RPMI8226 (cell line): ENCODE measurements around the gene CLDN9.
A peak's percentile ranks its signal among the peaks of the same experiment; 100 is the strongest.

Experiments
- DNase-seq: peaks from one replicate; pipeline ENCODE4 v3.0.0-alpha.2; 2015

Gene CLDN9

DNA sequence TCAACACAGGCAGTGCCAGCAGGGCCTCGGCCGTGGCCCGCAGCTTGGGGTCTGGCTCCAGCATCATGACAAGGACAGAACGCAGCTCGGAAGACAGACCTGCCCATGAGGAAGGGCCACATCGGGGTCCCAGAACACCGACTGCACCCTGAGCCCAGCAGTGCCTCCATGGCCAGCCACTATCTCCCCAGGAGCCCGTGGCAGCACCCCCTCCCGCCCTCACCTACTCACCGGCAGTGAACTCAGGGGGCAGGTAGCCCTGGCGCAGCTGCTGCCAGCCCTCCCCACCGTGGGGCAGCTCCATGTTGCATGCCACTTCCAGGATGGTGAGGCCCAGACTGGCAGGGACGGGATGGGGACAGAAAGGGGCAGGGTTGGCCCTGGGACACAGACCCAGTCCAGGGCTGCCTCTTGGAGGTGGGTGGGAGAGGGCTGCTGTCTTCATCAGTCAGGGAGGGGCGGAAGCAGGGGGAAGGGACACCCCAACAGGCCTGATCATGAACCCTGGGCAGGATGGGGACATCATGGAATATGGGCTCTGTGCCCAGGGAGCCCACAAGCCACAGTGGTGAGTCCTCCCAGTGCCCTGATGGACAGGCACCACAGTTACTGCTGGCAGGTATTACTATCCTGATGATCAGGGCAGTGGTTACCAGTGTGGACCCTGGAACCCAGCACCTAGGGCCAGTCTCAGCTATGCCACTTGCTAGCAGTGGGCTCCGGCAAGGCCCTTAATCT is 38.2 kb upstream of the CLDN9 start:
- no peak for DNase-seq

DNA sequence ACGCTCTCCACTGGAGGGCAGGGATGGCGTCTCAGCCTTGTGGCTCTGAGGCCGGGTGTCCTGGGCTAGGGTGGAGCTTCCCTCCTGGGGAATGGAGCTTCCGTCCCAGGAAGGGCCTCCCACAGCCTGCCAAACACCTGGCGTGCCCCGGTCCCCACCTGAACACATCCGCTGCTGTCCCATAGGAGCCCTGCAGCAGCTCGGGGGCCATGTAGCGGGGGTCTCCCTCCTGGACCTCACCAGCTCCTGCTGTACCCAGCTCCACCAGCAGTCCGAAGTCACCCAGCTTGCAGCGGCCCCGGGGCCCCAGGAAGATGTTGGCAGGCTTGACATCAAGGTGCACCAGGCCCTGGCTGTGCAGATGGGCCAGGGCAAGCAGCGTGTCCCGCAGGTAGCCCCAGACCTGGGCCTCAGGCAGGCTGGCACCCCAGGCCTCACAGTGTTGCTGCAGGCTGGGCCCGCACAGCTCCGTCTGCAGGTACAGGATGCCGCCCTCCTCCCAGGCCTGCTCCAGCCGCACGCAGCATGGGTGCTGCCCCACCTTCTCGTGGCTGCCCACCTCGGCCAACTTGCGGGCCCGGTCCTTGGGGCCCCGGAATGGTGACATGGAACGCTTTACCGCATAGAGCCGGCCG is 37.4 kb upstream of the CLDN9 start:
- no peak for DNase-seq

DNA sequence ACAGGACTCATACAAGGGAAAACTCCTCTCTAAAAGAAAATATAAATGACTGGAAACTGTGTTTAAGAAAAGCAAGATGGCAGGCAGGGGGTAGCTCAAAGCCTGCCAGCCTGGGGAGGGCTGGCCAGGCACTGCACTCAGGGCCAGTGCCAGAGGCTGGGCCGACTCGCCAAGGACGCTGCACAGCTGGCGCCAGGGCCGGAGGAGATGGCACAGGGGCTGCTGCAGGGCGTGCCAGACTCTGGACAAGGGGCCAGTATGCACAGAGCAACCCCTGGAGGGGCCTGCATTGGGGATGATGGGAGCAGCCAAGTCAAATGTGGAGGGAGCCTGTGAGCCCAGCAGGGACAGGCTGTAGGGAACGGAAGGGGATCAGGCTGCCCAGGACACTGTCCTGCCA is 36.5 kb upstream of the CLDN9 start:
- DNase-seq = no peak

DNA sequence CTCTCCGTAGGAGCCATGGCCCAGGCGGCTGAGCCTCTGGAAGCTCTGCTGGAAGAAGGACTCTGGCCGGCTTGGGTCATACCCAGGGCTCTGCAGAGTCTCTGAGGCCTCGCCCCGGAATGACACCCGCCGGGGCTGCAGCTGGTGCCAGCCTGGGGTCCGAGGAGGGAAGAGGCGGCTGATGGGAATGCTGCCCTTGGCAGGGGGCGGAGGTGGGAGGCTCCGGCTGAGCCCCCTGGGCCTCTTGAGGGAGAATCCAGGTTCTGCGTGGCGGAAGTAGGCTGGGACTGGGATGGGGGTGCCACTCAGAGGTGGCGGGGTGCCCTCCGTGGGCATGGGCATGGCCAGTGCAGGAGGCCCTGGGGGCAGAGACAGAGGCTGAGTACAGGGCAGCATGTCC is 36.0 kb upstream of the CLDN9 start:
- no peak for DNase-seq

DNA sequence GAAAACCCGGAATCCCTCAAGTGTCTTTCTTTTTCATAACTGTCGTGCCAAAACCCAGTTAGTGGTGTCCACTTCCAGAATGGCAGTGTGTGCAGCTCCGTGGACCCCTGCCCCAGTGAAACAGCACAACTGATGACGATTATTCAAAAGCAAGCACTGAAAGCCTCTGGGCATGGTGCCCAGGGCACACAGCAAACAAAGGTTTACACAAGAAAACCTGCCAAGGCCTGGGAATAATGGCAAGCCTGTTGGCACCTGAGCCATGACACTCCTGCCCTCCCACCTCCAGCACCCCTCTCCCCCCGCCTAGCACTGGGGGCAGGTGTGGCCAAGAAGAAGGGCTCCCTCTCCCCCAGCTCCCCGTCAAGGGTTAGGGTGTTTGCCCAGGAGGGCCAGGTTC is 35.3 kb upstream of the CLDN9 start:
- no peak for DNase-seq

DNA sequence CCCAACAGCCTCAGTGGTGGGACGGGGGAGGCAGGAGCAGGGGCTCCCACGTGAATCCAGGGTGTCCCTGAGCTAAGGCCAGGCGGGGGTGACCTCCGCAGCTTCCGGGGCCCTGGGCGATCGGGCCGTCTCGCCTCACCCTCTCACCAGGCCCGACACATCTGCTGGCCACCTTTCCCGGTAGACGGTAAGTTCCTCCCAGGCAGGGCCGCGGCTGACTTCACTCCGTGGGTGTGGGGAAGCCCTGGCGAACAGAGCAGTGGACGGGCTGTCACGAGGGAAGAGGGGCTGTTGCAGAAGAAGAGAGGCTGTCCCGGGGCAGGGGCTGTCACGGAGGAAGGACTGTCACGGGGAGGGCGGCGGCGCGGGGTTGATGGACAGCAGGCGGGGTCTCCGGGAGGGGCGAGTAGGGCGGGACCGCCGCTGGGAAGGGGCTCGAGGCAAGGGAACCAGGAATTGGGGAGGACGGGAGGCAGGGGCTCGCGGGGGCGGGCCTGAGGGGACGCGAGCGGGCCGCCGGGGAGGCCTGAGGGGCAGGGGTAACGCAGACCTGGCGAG is 33.0 kb upstream of the CLDN9 start:
- DNase-seq = peak; percentile 41

DNA sequence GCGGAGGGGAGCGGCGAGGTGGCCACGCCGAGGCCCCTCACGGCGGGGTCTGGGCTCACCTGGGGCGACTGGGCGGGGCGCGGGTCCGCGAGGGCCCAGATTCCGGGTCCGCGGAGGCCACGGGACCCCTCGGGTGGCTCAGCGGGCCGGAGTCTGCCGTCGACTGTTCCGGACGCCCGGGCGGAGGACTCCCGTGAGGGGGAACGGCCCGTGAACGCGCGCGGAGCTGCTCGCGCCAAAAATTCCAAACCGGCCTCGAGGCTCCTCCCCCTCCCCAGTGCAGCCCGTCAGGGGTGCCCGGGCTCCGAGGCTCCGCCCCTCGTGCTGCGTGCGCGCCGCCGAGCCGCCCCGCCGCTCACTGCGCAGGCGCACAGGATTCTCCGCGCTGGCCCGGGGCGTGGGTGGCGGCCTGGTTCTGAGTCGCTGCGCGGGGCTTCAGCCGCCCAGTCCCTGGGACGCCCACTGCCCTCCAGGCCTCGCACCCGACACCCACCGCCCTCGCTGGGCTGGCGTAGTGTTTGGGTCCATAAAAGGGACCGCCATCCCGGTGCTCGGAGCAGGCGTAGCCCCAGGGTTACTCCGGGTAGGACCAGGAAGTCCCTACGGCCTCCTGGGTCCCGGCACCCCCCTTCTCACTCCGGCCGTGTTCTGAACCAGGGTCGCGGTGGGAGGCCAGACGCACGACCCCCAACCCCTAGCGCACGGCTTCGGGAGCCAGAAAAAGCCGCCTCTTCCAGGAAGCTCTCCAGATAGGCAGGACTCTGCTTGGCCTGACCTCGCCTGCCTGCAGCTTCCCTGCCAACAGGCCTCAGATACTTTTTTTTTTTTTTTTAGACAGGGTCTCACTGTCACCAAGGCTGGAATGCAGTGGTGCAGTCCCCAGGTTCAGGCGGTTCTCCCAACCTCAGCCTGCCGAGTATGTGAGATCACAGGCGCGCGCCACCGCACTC is 32.2 kb upstream of the CLDN9 start, which contains the start of gene PKMYT1:
TSS of gene PKMYT1 (minus strand) at position 220 of the 950 bp plus-strand sequence. CDS start 789 bp downstream, outside the sequence.
- peak; percentile 97 for DNase-seq

DNA sequence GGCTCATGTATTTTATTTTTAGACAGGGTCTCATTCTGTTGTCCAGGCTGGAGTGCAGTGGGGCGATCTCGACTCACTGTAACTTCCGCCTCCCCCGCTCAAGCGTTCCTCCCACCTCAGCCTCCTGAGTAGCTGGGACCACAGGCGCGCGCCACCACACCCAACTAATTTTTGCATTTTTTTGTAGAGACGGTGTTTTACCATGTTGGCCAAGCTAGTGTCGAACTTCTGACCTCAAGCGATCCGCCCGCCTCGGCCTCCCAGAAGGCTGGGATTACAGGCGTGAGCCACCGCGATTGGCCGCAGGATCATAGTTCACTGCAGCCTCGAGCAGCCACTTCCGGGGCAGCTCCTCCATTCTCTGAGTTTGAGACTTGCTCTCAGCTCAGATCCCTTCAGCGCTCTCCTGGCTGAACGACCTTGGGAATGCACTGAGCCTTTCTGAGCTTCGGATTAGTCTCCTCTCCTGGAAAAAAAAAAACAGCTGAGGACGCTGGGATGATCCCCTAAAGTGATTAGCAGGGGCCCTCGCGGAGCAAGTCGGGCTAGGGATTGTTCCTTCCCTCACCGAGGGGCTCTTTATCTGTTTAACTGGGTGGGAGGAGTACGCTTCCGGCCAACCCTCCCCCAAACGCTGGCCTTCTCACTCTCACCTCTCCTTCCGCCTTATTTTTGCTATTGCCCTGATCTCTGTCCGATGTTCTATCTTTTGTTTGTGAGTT is 31.4 kb upstream of the CLDN9 start:
- DNase-seq = no peak

DNA sequence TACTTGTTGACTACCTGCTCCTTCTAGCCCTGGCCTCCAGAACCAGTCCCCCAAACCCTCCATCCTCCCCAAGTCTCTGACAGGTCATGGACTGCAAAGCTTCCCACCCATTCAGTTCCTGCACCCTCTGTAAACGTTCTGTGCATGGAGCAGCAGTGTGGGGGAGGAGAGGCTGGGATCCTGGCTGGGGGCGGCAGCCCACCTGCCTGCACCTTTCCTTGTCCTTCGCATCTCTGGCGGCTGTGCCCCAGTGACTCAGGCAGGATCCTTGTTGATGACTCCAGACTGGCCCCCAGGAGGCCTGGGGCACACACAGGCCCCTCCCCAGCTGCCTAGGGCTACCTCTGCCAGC is 30.8 kb upstream of the CLDN9 start:
- no peak for DNase-seq

DNA sequence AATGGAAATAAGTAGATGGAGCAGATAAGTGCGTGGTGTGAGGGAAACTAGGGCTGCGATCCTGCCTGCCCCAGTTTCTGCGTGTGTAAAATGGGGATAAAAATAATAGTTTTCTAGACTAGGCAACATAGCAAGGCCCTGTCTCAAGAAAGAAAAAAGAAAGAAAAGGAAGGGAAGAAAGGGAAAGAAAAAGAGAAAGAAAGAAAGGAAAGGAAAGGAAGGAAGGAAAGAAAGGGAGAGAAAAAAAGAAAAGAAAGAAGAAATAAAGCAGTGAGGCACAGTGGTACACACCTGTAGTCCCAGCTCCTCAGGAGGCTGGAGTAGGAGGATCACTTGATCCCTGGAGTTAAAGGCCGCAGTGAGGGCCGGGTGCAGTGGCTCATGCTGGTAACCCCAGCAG is 30.3 kb upstream of the CLDN9 start:
- DNase-seq = no peak

DNA sequence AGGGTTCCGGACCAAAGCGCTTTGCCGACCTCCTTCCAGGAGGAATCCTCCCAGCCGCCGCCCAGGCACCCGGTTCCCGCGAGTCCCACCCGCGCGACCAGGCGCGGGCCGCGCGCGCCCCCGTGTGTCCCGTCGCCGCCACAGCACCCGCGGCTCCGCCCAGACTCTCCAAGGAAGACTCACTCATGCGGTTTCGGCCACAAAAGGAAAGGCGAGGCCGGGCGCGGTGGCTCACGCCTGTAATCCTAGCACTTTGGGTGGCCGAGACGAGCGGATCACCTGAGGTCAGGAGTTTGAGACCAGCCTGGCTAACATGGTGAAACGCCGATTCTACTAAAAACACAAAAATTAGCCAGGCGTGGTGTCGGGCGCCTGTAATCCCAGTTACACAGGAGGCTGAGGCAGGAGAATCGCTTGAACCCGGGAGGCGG is 29.0 kb upstream of the CLDN9 start:
- DNase-seq = peak; percentile 87

DNA sequence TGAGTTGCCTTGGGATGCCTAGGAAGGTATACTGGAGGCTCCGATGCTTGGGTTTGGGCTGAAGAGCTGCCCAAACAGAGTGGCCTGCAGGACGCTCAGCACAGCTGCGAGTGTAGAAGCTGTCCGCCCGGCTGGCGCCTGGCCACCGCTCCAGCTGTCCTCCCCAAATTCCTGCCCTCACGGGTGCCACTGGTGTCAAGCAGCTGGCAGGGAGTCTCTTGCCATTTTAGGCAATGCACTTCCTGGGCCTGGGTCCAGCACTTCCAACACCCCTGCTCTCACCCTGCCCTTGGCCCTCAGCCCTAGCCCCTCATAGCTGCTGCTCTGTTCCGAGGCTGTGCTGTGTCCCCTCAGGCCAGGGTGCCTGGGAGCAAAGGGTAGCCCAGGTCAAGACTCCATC is 27.3 kb upstream of the CLDN9 start:
- no peak for DNase-seq

DNA sequence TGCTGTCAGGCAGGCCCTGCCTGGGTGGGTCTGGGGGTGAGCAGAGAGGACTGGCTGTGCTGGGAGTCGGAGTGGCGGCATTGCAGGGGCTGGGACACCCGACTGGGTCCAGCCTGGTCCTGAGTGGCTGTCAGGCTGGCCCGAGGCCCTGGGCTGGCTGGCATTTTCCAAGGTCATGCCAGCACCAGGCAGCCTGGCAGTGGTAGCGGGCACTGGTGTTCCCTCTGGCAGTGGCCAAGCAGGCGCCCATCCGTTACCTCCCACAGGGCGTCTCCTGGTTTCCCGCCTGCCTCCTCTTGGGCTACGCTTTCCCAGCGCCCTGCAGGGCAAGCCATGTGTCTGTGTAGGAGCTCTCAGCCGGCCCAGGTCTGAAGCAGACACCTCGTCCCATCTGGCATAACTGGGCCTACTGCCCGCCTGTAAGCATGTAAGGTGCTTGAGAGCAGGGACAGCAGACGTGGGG is 26.8 kb upstream of the CLDN9 start:
- DNase-seq = no peak

DNA sequence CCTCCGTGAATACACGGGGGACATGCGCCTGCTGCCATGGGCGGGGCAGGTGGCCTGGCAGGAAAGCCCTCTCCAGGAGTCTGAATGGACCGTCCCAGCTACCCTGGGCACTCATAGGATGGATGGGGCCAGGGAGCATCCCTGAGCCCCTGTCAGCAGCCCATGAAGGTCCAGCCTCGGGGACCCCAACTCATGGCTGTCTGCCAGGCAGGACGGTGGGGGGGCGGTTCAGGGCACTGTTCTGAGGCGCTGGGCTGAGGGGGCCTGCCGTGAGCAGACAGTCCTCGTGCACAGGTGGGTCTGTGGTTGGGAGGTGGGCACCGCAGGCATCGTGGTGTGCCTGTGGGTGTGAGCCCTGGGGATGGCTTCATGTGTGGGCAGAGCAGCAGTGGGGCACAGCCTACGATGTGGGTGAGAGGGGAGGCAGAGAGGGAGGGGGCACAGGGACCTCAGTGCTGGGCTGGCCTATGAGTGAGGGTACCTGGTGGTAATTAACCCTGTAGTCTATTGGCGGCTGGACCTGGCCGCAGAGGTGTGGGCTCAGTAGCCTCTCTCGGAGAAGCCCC is 26.0 kb upstream of the CLDN9 start:
- DNase-seq = no peak

DNA sequence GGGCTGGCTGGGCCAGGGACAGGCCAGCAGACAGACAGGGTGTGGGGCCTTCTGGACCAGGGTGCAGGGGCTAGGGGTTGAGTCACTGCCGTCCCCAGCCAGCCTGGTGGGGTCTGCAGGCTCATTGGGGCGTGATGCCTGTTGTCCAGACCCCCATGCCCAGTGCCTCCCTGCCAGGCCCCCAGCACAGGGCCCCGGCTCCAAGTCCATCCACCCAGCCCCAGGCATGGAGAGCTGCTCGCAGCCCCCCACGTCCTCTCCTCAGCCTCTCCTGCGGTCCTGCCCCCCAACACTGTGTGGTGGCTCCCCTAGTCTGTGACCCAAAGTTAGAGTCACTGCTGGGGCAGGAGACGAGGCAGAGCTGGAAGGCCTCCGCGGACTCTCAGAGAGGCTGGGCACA is 25.4 kb upstream of the CLDN9 start:
- no peak for DNase-seq

DNA sequence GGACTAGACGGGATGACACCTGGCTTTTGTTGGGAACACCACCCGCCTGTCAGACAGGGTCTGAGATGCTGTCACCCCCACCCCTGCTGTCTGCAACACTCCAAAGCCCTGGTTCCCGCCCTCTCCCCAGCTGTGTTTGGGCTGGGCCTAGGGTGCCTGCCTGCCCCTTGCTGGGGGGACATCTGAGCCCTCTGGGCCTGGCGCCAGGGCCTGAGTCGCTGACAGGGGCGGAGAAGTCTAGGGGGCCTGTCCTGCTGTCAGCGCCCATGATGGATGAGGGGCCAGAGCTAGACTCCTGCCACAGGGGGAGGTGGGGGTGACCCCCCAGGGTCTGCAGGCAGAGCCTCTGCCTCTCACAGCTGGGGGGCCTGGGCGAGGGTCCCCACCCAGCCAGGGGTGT is 24.9 kb upstream of the CLDN9 start:
- DNase-seq = no peak

DNA sequence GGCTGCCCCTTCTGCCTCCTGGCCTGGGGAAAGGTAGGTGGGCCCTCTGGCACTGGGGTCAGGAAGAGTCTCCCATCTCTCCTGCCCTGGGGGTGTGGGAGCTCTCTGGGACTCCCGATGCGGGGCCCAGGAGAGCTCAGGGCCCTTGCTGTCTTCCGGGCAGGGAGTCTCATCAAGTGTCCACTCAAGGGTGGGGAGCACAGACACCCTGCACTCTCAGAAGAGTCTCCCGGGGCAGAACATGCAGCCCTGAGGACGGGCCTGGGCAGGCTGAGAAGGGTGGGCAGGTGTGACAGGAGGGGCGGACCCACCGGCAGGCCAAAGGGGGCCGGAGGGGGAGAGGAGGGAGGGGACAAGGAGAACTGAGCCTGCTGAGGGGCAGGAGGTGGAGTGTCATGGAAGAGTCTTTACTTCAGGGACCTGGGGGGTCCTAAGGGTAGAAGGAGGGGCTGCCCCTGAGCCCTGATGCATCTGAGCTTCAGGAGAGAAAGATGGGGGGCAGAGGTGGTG is 24.1 kb upstream of the CLDN9 start:
- DNase-seq = no peak

DNA sequence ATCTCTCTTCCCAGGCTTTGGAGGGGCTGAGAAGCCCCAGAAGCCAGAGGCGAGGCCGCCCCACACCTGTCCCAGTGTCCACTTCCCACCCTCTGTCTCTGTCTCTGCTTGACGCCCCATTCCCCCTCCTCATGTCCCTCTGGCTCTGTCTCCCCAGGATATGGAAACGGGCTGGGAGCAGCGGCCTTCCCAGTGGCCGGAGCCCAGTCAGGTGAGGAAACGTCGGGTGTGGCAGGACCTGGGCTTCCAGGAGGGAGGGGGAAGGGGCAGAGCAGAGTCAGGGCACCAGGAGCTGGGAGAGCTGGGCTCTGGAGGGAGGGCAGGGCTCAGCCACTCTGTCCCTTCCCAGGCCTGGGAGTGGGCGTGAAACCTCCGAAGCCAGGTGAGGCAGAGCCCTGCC is 21.8 kb upstream of the CLDN9 start:
- DNase-seq = no peak

DNA sequence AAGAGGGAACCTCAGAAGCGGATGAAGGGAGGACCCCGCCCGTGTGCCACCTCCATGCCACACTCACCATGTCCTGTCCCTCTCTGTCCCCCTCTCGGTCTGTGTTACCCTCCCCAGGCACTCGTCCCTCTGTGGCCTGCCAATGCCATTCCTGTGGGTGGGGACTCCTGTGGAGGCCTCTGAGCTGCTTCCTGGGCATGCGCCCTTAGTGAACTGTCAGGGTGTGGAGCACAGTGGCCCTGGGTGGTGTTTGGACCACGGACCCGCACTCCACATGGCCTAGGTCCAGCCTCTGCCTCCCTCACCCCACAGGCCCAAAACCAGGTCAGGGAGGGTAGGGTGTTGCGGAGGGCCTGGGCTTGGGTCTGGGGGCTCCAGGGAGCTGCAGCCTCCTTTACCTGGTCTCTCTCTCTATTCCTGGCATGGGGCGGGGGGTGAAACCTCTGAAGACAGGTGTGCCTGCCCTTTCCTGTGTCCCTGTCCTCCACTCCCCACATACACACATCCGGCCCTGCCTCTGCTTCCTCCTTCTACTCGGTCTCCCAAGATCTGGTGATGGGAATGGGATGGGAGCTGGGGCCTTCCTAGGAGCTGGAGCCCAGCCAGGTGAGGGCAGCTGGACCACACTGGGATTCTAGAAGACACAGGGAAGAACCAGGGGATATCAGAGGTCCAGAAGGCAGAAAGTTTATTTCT is 21.0 kb upstream of the CLDN9 start:
- DNase-seq = no peak

DNA sequence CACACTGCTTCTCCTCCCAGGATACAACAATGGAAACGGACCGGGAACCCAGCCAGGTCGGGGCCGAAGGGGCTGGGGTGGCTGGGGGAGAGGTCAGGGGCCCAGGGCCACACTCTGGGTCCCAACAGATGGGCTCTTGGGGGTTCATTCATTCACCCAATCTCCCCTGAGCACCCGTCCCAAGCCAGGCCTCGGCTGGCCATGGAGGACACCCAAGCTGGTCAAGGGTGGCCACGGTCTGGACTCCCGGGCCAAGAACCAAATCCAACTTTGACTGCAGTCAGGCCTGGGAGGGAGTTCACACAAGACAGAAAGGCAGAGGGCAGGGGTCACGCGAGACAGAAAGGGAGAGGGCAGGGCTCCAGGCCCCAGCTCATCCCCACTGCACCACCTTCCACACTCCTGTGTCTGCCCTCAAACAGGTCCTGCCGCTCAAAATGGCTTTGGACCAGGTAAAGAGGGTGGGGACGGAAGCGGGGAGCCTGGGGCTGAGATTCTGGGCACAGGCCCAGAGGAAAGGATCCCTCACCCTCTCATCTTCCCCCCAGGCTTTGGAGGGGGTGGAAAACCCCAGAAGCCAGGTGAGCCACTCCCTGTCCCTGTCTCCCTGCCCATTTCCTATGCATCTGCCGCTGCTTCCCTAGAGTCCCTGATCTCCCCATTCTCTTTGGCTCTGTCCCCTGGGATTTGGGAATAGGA is 20.2 kb upstream of the CLDN9 start:
- no peak for DNase-seq

DNA sequence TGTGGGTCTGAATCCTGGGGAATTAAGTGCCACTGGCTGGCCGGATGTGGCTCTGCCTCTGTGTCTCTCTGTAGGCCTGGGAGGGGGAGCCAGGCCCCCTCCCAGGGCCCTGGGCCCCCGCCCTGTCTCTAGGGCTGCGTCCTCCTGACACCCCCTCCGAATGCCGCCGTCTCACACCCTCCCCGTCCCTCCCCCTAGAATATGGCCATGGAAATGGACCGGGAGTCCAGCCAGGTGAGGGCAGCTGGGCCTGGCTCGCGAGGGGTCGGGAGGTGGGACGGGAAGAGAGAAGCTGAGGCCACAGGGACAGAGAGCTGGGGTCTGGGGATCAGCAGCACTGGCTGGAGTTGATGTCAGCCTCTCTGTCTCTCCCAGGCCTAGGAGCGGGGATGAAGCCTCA is 16.4 kb upstream of the CLDN9 start:
- no peak for DNase-seq
